Trophoblast cell (in vitro differentiated cells and primary cell): ENCODE results near the gene C12orf57.

Experiments
- DNase-seq, 2 donors: peaks; one replicate each; pipeline ENCODE4 v3.0.0-alpha.2; 2016
- H2AFZ ChIP-seq: 2 replicates; pipeline ENCODE4 v1.6.1; 2013; ENCODE audit warnings: low read length, moderate library complexity, mild to moderate bottlenecking; ENCODE audit not compliant: insufficient read depth, poor library complexity
- H2AK5ac ChIP-seq: 2 replicates; pipeline ENCODE4 v1.6.1; 2013; ENCODE audit warnings: mild to moderate bottlenecking, low read length
- H2BK120ac ChIP-seq: 2 replicates; pipeline ENCODE4 v1.6.1; 2013; ENCODE audit warnings: low read length, mild to moderate bottlenecking, moderate library complexity; ENCODE audit not compliant: insufficient read depth, poor library complexity
- H2BK12ac ChIP-seq: 2 replicates; pipeline ENCODE4 v1.6.1; 2013; ENCODE audit warnings: mild to moderate bottlenecking, low read length, moderate library complexity
- H2BK5ac ChIP-seq: 2 replicates; pipeline ENCODE4 v1.6.1; 2013; ENCODE audit warnings: low read length, low read depth, moderate library complexity, mild to moderate bottlenecking; ENCODE audit not compliant: poor library complexity
- H3K14ac ChIP-seq: 2 replicates; pipeline ENCODE4 v1.6.1; 2013; ENCODE audit warnings: mild to moderate bottlenecking, low read length
- H3K18ac ChIP-seq: 2 replicates; pipeline ENCODE4 v1.6.1; 2013; ENCODE audit warnings: mild to moderate bottlenecking, low read length
- H3K23ac ChIP-seq: 2 replicates; pipeline ENCODE4 v1.6.1; 2013; ENCODE audit warnings: low read length
- H3K27ac ChIP-seq: 2 replicates; pipeline ENCODE4 v1.5.1; 2013; ENCODE audit warnings: low read depth, mild to moderate bottlenecking, inconsistent platforms, low read length, moderate library complexity
- H3K27me3 ChIP-seq: 2 replicates; pipeline ENCODE4 v1.6.1; 2013; ENCODE audit warnings: inconsistent platforms, mild to moderate bottlenecking, low read length, moderate library complexity; ENCODE audit not compliant: insufficient read depth
- H3K36me3 ChIP-seq, 2 experiments: 1 replicate in 1 of 2; 2 replicates in 1 of 2; pipeline ENCODE4 v1.6.1; 2013; ENCODE audit warnings: low read length in 2 of 2, mild to moderate bottlenecking in 2 of 2, moderate library complexity in 1 of 2; ENCODE audit not compliant: insufficient read depth in 2 of 2, control insufficient read depth in 1 of 2
- H3K4ac ChIP-seq: 2 replicates; pipeline ENCODE4 v1.6.1; 2013; ENCODE audit warnings: low read depth, mild to moderate bottlenecking, low read length, moderate library complexity
- H3K4me1 ChIP-seq, 2 experiments: 1 replicate in 1 of 2; 2 replicates in 1 of 2; pipeline ENCODE4 v1.6.1; 2013; ENCODE audit warnings: low read length in 2 of 2, mild to moderate bottlenecking in 2 of 2, moderate library complexity in 1 of 2; ENCODE audit not compliant: insufficient read depth in 2 of 2, control insufficient read depth in 1 of 2
- H3K4me2 ChIP-seq: 2 replicates; pipeline ENCODE4 v1.6.1; 2013; ENCODE audit warnings: inconsistent platforms, mild to moderate bottlenecking, low read length, moderate library complexity
- H3K4me3 ChIP-seq: 2 replicates; pipeline ENCODE4 v1.5.1; 2013; ENCODE audit warnings: mild to moderate bottlenecking, low read depth, low read length, inconsistent platforms
- H3K79me1 ChIP-seq: one replicate; pipeline ENCODE4 v1.6.1; 2013; ENCODE audit warnings: low read length
- H3K79me2 ChIP-seq: 2 replicates; pipeline ENCODE4 v1.6.1; 2013; ENCODE audit warnings: low read length, mild to moderate bottlenecking; ENCODE audit not compliant: control insufficient read depth, insufficient read depth, poor library complexity
- H3K9ac ChIP-seq: 2 replicates; pipeline ENCODE4 v1.6.1; 2013; ENCODE audit warnings: mild to moderate bottlenecking, low read length
- H3K9me3 ChIP-seq: 2 replicates; pipeline ENCODE4 v1.6.1; 2013; ENCODE audit warnings: low read depth, mild to moderate bottlenecking, control low read depth, inconsistent platforms, low read length; ENCODE audit not compliant: insufficient read depth
- H4K12ac ChIP-seq: 2 replicates; pipeline ENCODE4 v1.6.1; 2013; ENCODE audit warnings: low read depth, mild to moderate bottlenecking, low read length, moderate library complexity
- H4K8ac ChIP-seq: 2 replicates; pipeline ENCODE4 v1.6.1; 2013; ENCODE audit warnings: low read depth, mild to moderate bottlenecking, low read length, moderate library complexity
- H4K91ac ChIP-seq: one replicate; pipeline ENCODE4 v1.6.1; 2013; ENCODE audit warnings: low read depth, mild to moderate bottlenecking, low read length, moderate library complexity
- WGBS: extraction: QIAGEN DNeasy Blood & Tissue Kit; methylation state at CpG from one replicate; pipeline ENCODE4 v1.1.7; 2013; ENCODE audit warnings: missing lambda C conversion rate; ENCODE audit not compliant: insufficient read length, insufficient coverage; ENCODE audit errors: extremely low coverage; 5-methylcytosine and 5-hydroxymethylcytosine counted together

The C12orf57 gene

GRCh38 chr12:6956021-6956727, 12.4 kb downstream of the C12orf57 start:
- no peak overlapping the region for H4K12ac ChIP-seq

GRCh38 chr12:6957151-6957701, 13.4 kb downstream of the C12orf57 start:
- H2BK12ac ChIP-seq: no peak overlapping the region
- H3K4me1 ChIP-seq: peaks cover 0 to 8% of the 10 kb centered on the region in 2 experiments
- H2BK5ac ChIP-seq: no peak overlapping the region
- H2BK120ac ChIP-seq: no peak overlapping the region
- no CpG with 5 or more reads among the region's 20 CpGs for WGBS
- no peak overlapping the region for H3K4me2 ChIP-seq
- no peak overlapping the region for H3K14ac ChIP-seq
- no peak overlapping the region for H3K18ac ChIP-seq
- no peak overlapping the region for H3K4ac ChIP-seq
- H3K9ac ChIP-seq: no peak overlapping the region
- no peaks in the 10 kb centered on the region for H3K27me3 ChIP-seq
- H3K23ac ChIP-seq: no peak overlapping the region
- H3K36me3 ChIP-seq: peaks cover 12 to 16% of the 10 kb centered on the region in 2 experiments
- H3K79me1 ChIP-seq: peaks cover 10% of the 10 kb centered on the region
- no peak overlapping the region for H4K8ac ChIP-seq
- DNase-seq: no peak
- no peak overlapping the region for H2AFZ ChIP-seq
- no peak overlapping the region for H3K27ac ChIP-seq
- H3K79me2 ChIP-seq: no peaks in the 10 kb centered on the region
- H4K12ac ChIP-seq: no peak overlapping the region
- no peak overlapping the region for H4K91ac ChIP-seq
- no peaks in the 10 kb centered on the region for H3K9me3 ChIP-seq
- no peak overlapping the region for H2AK5ac ChIP-seq
- H3K4me3 ChIP-seq: no peak overlapping the region

More at GRCh38 chr12:6956021-6956727, 12.4 kb downstream of the C12orf57 start:
- DNase-seq: no peak
- no peak overlapping the region for H4K91ac ChIP-seq
- no peak overlapping the region for H3K14ac ChIP-seq
- H3K79me2 ChIP-seq: no peaks in the 10 kb centered on the region
- H3K4me1 ChIP-seq: peaks cover 0 to 3% of the 10 kb centered on the region in 2 experiments
- no peak overlapping the region for H2AK5ac ChIP-seq
- H3K18ac ChIP-seq: no peak overlapping the region
- no peak overlapping the region for H3K4me3 ChIP-seq
- WGBS: no CpG with 5 or more reads among the region's 28 CpGs
- H3K9me3 ChIP-seq: no peaks in the 10 kb centered on the region
- no peak overlapping the region for H3K23ac ChIP-seq
- H2AFZ ChIP-seq: no peak overlapping the region
- H3K27ac ChIP-seq: no peak overlapping the region
- peaks cover under 1% of the 10 kb centered on the region for H3K79me1 ChIP-seq
- no peak overlapping the region for H4K8ac ChIP-seq
- no peak overlapping the region for H3K4ac ChIP-seq
- peaks cover 12 to 16% of the 10 kb centered on the region in 2 experiments for H3K36me3 ChIP-seq
- no peaks in the 10 kb centered on the region for H3K27me3 ChIP-seq
- H3K9ac ChIP-seq: no peak overlapping the region
- no peak overlapping the region for H2BK5ac ChIP-seq
- no peak overlapping the region for H3K4me2 ChIP-seq
- no peak overlapping the region for H2BK120ac ChIP-seq
- H2BK12ac ChIP-seq: no peak overlapping the region

GRCh38 chr12:6957741-6958608, 14.2 kb downstream of the C12orf57 start:
- no peak overlapping the region for H3K4me2 ChIP-seq
- H2BK120ac ChIP-seq: no peak overlapping the region
- H4K8ac ChIP-seq: no peak overlapping the region
- no peak overlapping the region for H3K4me3 ChIP-seq
- no peak overlapping the region for H3K27ac ChIP-seq
- peaks cover 6 to 13% of the 10 kb centered on the region in 2 experiments for H3K4me1 ChIP-seq
- no peak overlapping the region for H4K91ac ChIP-seq
- no peak overlapping the region for H4K12ac ChIP-seq
- H2BK12ac ChIP-seq: no peak overlapping the region
- no peak overlapping the region for H2BK5ac ChIP-seq
- DNase-seq: no peak
- no peak overlapping the region for H3K18ac ChIP-seq
- peaks cover 6% of the 10 kb centered on the region for H3K79me2 ChIP-seq
- WGBS: no CpG with 5 or more reads among the region's 28 CpGs
- H3K23ac ChIP-seq: no peak overlapping the region
- H3K79me1 ChIP-seq: peaks cover 17% of the 10 kb centered on the region
- H3K9ac ChIP-seq: no peak overlapping the region
- no peak overlapping the region for H2AFZ ChIP-seq
- no peak overlapping the region for H2AK5ac ChIP-seq
- H3K9me3 ChIP-seq: no peaks in the 10 kb centered on the region
- no peaks in the 10 kb centered on the region for H3K27me3 ChIP-seq
- H3K4ac ChIP-seq: no peak overlapping the region
- no peak overlapping the region for H3K14ac ChIP-seq
- H3K36me3 ChIP-seq: peaks cover 12 to 16% of the 10 kb centered on the region in 2 experiments

GRCh38 chr12:6958609-6959057, 14.8 kb downstream of the C12orf57 start:
- Histone ChIP-seq H2BK120ac (no peak overlapping the region), H2AFZ (no peak overlapping the region), H3K18ac (no peak overlapping the region), H2BK5ac (no peak overlapping the region), H3K4me3 (no peak overlapping the region), H3K27me3 (no peaks in the 10 kb centered on the region), H3K36me3 (peaks cover 12 to 16% of the 10 kb centered on the region in 2 experiments), H2AK5ac (no peak overlapping the region), H4K91ac (no peak overlapping the region), H3K4me2 (no peak overlapping the region), H3K79me2 (peaks cover 11% of the 10 kb centered on the region), H3K27ac (no peak overlapping the region), H3K23ac (no peak overlapping the region), H3K9me3 (peaks cover 2% of the 10 kb centered on the region), H2BK12ac (no peak overlapping the region), H4K12ac (no peak overlapping the region), H3K14ac (no peak overlapping the region), H3K9ac (no peak overlapping the region), H3K4ac (no peak overlapping the region), H3K4me1 (peaks cover 6 to 14% of the 10 kb centered on the region in 2 experiments), H4K8ac (no peak overlapping the region), H3K79me1 (peaks cover 23% of the 10 kb centered on the region)
- DNase-seq: no peak
- WGBS: no CpG with 5 or more reads among the region's 10 CpGs
